ENCODE data around the gene PSMC5.
"Not testable (repeated sequence)": the region's sequence is repeated elsewhere in the genome, so short reads cannot be mapped to it uniquely, and the experiment has no call there.

The PSMC5 gene

GRCh38 chr17:63874061-63874626, 46.9 kb downstream of the PSMC5 start:
- not testable (repeated sequence) for DNase-seq

GRCh38 chr17:63874693-63875092, 47.5 kb downstream of the PSMC5 start:
- DNase-seq: not testable (repeated sequence)

GRCh38 chr17:63878413-63878812, 51.2 kb downstream of the PSMC5 start:
- not testable (repeated sequence) for DNase-seq

- no peak for DNase-seq
Measured at GRCh38 chr17:63880706-63881105, 53.5 kb downstream of the PSMC5 start.

- not testable (repeated sequence) for DNase-seq
Measured at GRCh38 chr17:63881337-63881736, 54.1 kb downstream of the PSMC5 start.

Measured in NCI-H1694 (cell line).